ENCODE data around the gene SP140. TPM values are rescaled to one million over a fixed set of nuclear protein-coding genes. Genes with fewer than 3 reads are reported as not detected.
A peak's percentile ranks its signal among the peaks of the same experiment; 100 is the strongest.

The SP140 gene
- total and polyA plus RNA-seq, 10 of the 15 experiments (the other 5 are each of a cell fraction or from before 2014, with no cell fraction given), result 61.7 to 164 (median 90.7) TPM

DNA sequence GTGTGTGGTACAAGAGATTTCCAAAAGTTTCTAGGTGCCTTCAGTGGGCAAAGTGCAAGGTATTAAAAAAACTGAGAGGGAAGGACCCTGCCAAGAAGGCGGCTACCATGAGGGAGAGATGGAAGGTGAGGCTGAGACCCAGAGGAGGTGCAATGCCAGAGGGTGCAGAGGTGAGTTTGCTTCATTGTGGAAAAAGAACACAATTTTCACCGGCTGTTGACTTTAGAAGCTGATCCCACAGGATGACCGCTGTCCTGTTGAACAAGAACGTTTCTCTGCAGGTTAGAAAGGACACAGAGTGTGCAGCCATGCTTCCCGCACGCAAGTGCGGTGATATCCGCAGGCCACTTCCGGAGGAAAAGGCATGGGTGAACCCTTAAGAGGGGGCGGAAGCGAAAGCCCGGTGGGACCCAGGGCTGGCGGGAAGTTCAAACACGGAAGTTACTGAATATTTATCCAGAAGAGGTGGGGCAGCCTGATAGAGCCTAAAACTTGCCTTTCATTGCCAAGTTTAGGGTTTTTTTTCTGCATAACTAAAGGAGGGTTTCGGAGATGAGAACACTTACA lies 22.3 kb upstream of the SP140 start (continued):
- TF ChIP-seq CEBPB (IDR thresholded peaks at IDR 0.05; ENCODE audit: borderline replicate concordance in 1 of 2, low read depth in 2 of 2, low read length in 2 of 2), result no peak
- TF ChIP-seq, protein P1, sequence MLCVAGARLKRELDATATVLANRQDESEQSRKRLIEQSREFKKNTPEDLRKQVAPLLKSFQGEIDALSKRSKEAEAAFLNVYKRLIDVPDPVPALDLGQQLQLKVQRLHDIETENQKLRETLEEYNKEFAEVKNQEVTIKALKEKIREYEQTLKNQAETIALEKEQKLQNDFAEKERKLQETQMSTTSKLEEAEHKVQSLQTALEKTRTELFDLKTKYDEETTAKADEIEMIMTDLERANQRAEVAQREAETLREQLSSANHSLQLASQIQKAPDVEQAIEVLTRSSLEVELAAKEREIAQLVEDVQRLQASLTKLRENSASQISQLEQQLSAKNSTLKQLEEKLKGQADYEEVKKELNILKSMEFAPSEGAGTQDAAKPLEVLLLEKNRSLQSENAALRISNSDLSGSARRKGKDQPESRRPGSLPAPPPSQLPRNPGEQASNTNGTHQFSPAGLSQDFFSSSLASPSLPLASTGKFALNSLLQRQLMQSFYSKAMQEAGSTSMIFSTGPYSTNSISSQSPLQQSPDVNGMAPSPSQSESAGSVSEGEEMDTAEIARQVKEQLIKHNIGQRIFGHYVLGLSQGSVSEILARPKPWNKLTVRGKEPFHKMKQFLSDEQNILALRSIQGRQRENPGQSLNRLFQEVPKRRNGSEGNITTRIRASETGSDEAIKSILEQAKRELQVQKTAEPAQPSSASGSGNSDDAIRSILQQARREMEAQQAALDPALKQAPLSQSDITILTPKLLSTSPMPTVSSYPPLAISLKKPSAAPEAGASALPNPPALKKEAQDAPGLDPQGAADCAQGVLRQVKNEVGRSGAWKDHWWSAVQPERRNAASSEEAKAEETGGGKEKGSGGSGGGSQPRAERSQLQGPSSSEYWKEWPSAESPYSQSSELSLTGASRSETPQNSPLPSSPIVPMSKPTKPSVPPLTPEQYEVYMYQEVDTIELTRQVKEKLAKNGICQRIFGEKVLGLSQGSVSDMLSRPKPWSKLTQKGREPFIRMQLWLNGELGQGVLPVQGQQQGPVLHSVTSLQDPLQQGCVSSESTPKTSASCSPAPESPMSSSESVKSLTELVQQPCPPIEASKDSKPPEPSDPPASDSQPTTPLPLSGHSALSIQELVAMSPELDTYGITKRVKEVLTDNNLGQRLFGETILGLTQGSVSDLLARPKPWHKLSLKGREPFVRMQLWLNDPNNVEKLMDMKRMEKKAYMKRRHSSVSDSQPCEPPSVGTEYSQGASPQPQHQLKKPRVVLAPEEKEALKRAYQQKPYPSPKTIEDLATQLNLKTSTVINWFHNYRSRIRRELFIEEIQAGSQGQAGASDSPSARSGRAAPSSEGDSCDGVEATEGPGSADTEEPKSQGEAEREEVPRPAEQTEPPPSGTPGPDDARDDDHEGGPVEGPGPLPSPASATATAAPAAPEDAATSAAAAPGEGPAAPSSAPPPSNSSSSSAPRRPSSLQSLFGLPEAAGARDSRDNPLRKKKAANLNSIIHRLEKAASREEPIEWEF (IDR thresholded peaks at IDR 0.05; ENCODE audit: insufficient replicate concordance, low read depth, low read length), result no peak
- no peak for TF ChIP-seq ZNF217 (IDR thresholded peaks at IDR 0.05)
- no peak for TF ChIP-seq FOXK2 (IDR thresholded peaks at IDR 0.05)
- 0 out of 2 replicates have a peak, but pooled peaks have one; percentile 8 for TF ChIP-seq HCFC1 (IDR thresholded peaks at IDR 0.05; ENCODE audit: low read length)
- no peak for TF ChIP-seq SP1 (IDR thresholded peaks at IDR 0.05; ENCODE audit: low read depth, low read length)
- no peak for TF ChIP-seq TARDBP (IDR thresholded peaks at IDR 0.05; ENCODE audit: borderline replicate concordance)
- TF ChIP-seq, protein P2, sequence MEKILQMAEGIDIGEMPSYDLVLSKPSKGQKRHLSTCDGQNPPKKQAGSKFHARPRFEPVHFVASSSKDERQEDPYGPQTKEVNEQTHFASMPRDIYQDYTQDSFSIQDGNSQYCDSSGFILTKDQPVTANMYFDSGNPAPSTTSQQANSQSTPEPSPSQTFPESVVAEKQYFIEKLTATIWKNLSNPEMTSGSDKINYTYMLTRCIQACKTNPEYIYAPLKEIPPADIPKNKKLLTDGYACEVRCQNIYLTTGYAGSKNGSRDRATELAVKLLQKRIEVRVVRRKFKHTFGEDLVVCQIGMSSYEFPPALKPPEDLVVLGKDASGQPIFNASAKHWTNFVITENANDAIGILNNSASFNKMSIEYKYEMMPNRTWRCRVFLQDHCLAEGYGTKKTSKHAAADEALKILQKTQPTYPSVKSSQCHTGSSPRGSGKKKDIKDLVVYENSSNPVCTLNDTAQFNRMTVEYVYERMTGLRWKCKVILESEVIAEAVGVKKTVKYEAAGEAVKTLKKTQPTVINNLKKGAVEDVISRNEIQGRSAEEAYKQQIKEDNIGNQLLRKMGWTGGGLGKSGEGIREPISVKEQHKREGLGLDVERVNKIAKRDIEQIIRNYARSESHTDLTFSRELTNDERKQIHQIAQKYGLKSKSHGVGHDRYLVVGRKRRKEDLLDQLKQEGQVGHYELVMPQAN (conservative IDR thresholded peaks at IDR 0.05), result peak; percentile 67
- peak; percentile 85 for TF ChIP-seq CBFB (IDR thresholded peaks at IDR 0.05; ENCODE audit: low read depth)
- 0 out of 2 replicates have a peak, but pooled peaks have one; percentile 16 for TF ChIP-seq CHD2 (IDR thresholded peaks at IDR 0.05; ENCODE audit: borderline replicate concordance, low read depth, low read length)
- TF ChIP-seq TCF7 (IDR thresholded peaks at IDR 0.05; ENCODE audit: borderline replicate concordance), result no peak
- TF ChIP-seq, protein P3, sequence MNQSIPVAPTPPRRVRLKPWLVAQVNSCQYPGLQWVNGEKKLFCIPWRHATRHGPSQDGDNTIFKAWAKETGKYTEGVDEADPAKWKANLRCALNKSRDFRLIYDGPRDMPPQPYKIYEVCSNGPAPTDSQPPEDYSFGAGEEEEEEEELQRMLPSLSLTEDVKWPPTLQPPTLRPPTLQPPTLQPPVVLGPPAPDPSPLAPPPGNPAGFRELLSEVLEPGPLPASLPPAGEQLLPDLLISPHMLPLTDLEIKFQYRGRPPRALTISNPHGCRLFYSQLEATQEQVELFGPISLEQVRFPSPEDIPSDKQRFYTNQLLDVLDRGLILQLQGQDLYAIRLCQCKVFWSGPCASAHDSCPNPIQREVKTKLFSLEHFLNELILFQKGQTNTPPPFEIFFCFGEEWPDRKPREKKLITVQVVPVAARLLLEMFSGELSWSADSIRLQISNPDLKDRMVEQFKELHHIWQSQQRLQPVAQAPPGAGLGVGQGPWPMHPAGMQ (IDR thresholded peaks at IDR 0.05; ENCODE audit: borderline replicate concordance), result no peak
- peak; percentile 87 for TF ChIP-seq BCL11A (IDR thresholded peaks at IDR 0.05; ENCODE audit: low read depth, low read length)
- peak; percentile 71; the same call in 1 of the 2 replicates for TF ChIP-seq ZBED1 (IDR thresholded peaks at IDR 0.05; ENCODE audit: borderline replicate concordance)
- TF ChIP-seq POLR2AphosphoS2 (IDR thresholded peaks at IDR 0.05; ENCODE audit: low read depth, low read length), result no peak
- TF ChIP-seq HDGF (IDR thresholded peaks at IDR 0.05), result no peak
- peak; percentile 84 for TF ChIP-seq NFIC (IDR thresholded peaks at IDR 0.05; ENCODE audit: low read depth, low read length)
- TF ChIP-seq HDAC2 (IDR thresholded peaks at IDR 0.05), result no peak
- no peak for TF ChIP-seq MYB (IDR thresholded peaks at IDR 0.05; ENCODE audit: borderline replicate concordance, low read depth, low read length)
- no peak for TF ChIP-seq LARP7 (IDR thresholded peaks at IDR 0.05)
- TF ChIP-seq EED (IDR thresholded peaks at IDR 0.05; ENCODE audit: low read depth), result peak; percentile 90
- TF ChIP-seq RAD51 (IDR thresholded peaks at IDR 0.05), result no peak
- no peak for TF ChIP-seq KDM1A (IDR thresholded peaks at IDR 0.05; ENCODE audit: borderline replicate concordance)
- TF ChIP-seq RFX5 (IDR thresholded peaks at IDR 0.05; ENCODE audit: low read depth, low read length), result no peak
- no peak for TF ChIP-seq MXI1 (IDR thresholded peaks at IDR 0.05; ENCODE audit: low read depth, low read length)
- TF ChIP-seq SRF (IDR thresholded peaks at IDR 0.05; ENCODE audit: low read depth in 2 of 2, low read length in 2 of 2), result peak; percentile 77 to 88
- TF ChIP-seq ZSCAN29 (IDR thresholded peaks at IDR 0.05), result no peak

All from GM12878 (cell line).